LoVo (cell line): ENCODE data around the gene GPR137B.

Experiments used
- DNase-seq: peaks from one replicate; pipeline ENCODE4 v3.0.0-alpha.2; 2016; ENCODE audit warnings: low spot score

GPR137B gene

GRCh38 chr1:236142253-236143103 is at the start of gene GPR137B:
GPR137B (plus strand) TSS chr1:236142539; CDS start chr1:236142623, 84 bp downstream.
- peak; percentile 66 for DNase-seq

GRCh38 chr1:236092899-236093298 is 49.4 kb upstream of the GPR137B start:
- DNase-seq: no peak

GRCh38 chr1:236095705-236096520 is 46.4 kb upstream of the GPR137B start:
- DNase-seq: no peak

- DNase-seq: peak; percentile 44
Observed at GRCh38 chr1:236096660-236097482, 45.5 kb upstream of the GPR137B start.

GRCh38 chr1:236098267-236098666 is 44.1 kb upstream of the GPR137B start:
- DNase-seq: no peak

GRCh38 chr1:236099355-236099974 is 42.9 kb upstream of the GPR137B start:
- no peak for DNase-seq

GRCh38 chr1:236100799-236101198 is 41.5 kb upstream of the GPR137B start:
- no peak for DNase-seq

- no peak for DNase-seq
Observed at GRCh38 chr1:236101233-236102200, 40.8 kb upstream of the GPR137B start.

- DNase-seq: no peak
Observed at GRCh38 chr1:236102611-236103010, 39.7 kb upstream of the GPR137B start.

- no peak for DNase-seq
Observed at GRCh38 chr1:236103059-236103458, 39.3 kb upstream of the GPR137B start.

- DNase-seq: peak; percentile 53
Observed at GRCh38 chr1:236103646-236104218, 38.6 kb upstream of the GPR137B start.

GRCh38 chr1:236107121-236107907 is 35.0 kb upstream of the GPR137B start:
- no peak for DNase-seq

- no peak for DNase-seq
Observed at GRCh38 chr1:236108027-236108648, 34.2 kb upstream of the GPR137B start.

GRCh38 chr1:236110137-236110536 is 32.2 kb upstream of the GPR137B start:
- DNase-seq: no peak

- no peak for DNase-seq
Observed at GRCh38 chr1:236111527-236112331, 30.6 kb upstream of the GPR137B start.

- no peak for DNase-seq
Observed at GRCh38 chr1:236112332-236112627, 30.1 kb upstream of the GPR137B start.

- no peak for DNase-seq
Observed at GRCh38 chr1:236113324-236114032, 28.9 kb upstream of the GPR137B start.
